Measurements from ENCODE around the gene GFRA1.

DNA sequence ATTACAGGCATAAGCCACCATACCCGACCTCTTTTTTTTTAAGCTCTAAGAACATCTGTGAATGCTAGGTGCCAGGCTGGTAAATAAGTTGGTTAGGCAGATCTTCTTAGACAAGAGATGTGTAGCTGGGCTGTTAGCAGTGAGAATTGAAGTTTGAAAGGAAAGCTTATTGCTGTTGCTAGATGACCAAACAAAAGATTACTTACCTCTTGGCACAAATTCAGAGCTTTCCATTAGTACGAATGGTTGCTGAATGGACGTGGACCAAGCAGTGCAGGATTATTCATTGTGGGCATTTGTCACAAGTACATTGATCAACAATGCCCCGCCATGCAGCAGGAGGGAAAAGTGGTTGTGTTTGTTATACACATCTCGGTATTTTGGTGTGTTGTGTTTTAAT lies 131.2 kb downstream of the GFRA1 start:
- TF ChIP-seq, protein P1, sequence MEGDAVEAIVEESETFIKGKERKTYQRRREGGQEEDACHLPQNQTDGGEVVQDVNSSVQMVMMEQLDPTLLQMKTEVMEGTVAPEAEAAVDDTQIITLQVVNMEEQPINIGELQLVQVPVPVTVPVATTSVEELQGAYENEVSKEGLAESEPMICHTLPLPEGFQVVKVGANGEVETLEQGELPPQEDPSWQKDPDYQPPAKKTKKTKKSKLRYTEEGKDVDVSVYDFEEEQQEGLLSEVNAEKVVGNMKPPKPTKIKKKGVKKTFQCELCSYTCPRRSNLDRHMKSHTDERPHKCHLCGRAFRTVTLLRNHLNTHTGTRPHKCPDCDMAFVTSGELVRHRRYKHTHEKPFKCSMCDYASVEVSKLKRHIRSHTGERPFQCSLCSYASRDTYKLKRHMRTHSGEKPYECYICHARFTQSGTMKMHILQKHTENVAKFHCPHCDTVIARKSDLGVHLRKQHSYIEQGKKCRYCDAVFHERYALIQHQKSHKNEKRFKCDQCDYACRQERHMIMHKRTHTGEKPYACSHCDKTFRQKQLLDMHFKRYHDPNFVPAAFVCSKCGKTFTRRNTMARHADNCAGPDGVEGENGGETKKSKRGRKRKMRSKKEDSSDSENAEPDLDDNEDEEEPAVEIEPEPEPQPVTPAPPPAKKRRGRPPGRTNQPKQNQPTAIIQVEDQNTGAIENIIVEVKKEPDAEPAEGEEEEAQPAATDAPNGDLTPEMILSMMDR (IDR thresholded peaks at IDR 0.05): no peak
- TF ChIP-seq POLR2A (IDR thresholded peaks at IDR 0.05): no peak
